ENCODE measurements around the gene PGP. TPM values are rescaled to one million over a fixed set of nuclear protein-coding genes. Genes with fewer than 3 reads are reported as not detected.

Gene PGP
- total and polyA plus RNA-seq, 2 of the 4 experiments (the other 2 are of a cell fraction) = 4.1 to 9.4 TPM

DNA sequence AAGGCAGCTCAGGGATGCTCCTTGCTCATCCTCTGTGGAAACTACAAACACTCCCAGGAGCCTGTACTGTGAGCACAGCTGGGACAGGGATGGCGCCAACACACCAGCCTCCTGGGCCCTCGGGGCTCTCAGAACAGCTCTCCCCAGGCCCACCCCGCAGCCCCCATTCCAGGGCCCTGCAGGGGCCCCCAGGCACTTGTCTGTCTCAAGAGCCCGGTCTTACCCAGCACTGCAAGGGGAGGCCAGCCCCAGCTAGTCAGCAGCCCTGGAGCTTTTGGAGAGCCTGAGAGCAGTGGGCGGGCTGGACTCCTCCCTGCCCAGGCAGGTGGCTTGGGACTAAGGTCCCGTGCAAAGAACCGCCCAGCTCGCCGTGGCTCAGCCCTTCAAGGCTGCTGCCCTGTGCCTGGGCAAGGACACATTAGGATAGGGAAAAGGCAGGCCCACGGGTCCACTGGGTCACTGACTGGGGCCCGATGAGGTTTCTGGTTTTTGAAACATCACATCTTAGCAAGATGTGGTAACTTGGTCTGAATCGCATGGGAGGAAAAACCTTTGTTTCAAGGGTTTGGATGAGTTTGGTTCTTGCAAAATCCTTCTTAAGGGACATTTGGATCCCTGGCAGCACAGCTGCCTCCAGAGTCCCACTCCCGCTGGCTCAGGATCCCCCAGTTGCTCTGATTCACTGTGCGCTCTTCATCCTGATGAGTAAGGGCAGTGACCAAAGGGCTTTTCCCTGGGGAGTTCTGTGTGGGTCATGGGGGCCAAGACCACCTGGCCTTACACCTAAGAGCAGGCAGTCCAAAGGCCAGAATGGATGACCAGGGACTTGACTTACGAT is 24.4 kb upstream of the PGP start:
- Histone ChIP-seq H4K91ac (ENCODE audit: insufficient read depth, low read depth, low read length) (no peak overlapping the region), H2BK20ac (ENCODE audit: low read depth, low read length) (no peak overlapping the region), H3K36me3 (ENCODE audit: control insufficient read depth, insufficient read depth, low read length) (peaks cover 40% of the 10 kb centered on the region), H3K14ac (replicated peaks; ENCODE audit: low read depth, low read length) (no peak overlapping the region), H3K56ac (ENCODE audit: extremely low read depth, insufficient read depth, low read length) (no peak overlapping the region), H3K79me1 (ENCODE audit: low read depth in 1 of 2, low read length in 2 of 2) (0 out of 4 replicates have a peak, but pooled peaks cover 0 to 2% of the 10 kb centered on the region in 2 experiments), H4K20me1 (ENCODE audit: insufficient read depth, low read length) (peaks cover 14% of the 10 kb centered on the region), H2BK15ac (ENCODE audit: low read depth, low read length) (no peak overlapping the region), H3K23ac (ENCODE audit: low read depth, low read length) (no peak overlapping the region), H3K4me3 (ENCODE audit: insufficient read depth, low read depth, low read length) (no peak overlapping the region), H4K5ac (ENCODE audit: low read depth, low read length) (no peak overlapping the region), H2AK9ac (replicated peaks; ENCODE audit: low read depth, low read length, poor library complexity) (no peak overlapping the region), H3K27ac (ENCODE audit: insufficient read depth, low read length) (no peak overlapping the region), H3K9ac (ENCODE audit: low read depth, low read length) (no peak overlapping the region), H3K9me1 (ENCODE audit: insufficient read depth, low read length) (no peaks in the 10 kb centered on the region), H3K4me2 (ENCODE audit: low read depth, low read length) (no peak overlapping the region), H2BK120ac (ENCODE audit: low read depth, low read length) (no peak overlapping the region), H3K18ac (ENCODE audit: low read depth, low read length) (no peak overlapping the region), H4K8ac (ENCODE audit: low read depth in 2 of 2, low read length in 2 of 2) (no peak overlapping the region), H2AK5ac (ENCODE audit: low read depth, low read length) (no peak overlapping the region), H2AFZ (replicated peaks; ENCODE audit: low read length, poor library complexity) (no peak overlapping the region), H3K27me3 (ENCODE audit: control insufficient read depth, insufficient read depth, low read length) (peaks cover 9% of the 10 kb centered on the region), H3K4ac (ENCODE audit: low read depth, low read length) (no peak overlapping the region), H3K9me3 (ENCODE audit: control insufficient read depth, insufficient read depth, low read length) (no peaks in the 10 kb centered on the region), H2BK5ac (ENCODE audit: low read depth, low read length, poor library complexity, severe bottlenecking) (no peak overlapping the region), H3K4me1 (ENCODE audit: control insufficient read depth, insufficient read depth, low read length) (peaks cover 5% of the 10 kb centered on the region; the same call in 1 of the 2 replicates)
- dilution Hi-C loops (cut with HindIII; ENCODE audit: low sequenced_read_pairs, unreplicated experiment) (no loop called here), in situ Hi-C loops (cut with MboI; ENCODE audit: low sequenced_read_pairs) (no loop called here), intact Hi-C loops (cut with micrococcal nuclease) (no loop called here)
- ATAC-seq (ENCODE audit: low read depth) (no peak; the same call in 1 of the 2 replicates), DNase-seq (no peak)
- ChIA-PET POLR2A (ENCODE audit: unreplicated experiment) (interaction anchor here (0.6 kb wide), 1 partner anchor 13 kb away, joined by 10 read pairs; no protein-coding TSS in a partner anchor), CTCF (interaction anchor here (1.1 kb wide), 1 partner anchor 12 kb away, joined by 3 read pairs; the partner anchor contains the start of gene ECI1)
- 60% methylated on average over 7 of the region's 15 CpGs; no CpG with 5 or more reads in 1 of the 2 experiments for WGBS, 2 experiments (ENCODE audit: extremely low coverage in 2 of 2, insufficient read length in 1 of 2)
- no TSS peak for BruUV-seq (replicated peaks)
- TF ChIP-seq BHLHE40 (IDR thresholded peaks at IDR 0.05; ENCODE audit: low read depth, low read length) = no peak
- TF ChIP-seq CHD1 (IDR thresholded peaks at IDR 0.05; ENCODE audit: low read depth, low read length) = no peak
- TF ChIP-seq, protein P1, sequence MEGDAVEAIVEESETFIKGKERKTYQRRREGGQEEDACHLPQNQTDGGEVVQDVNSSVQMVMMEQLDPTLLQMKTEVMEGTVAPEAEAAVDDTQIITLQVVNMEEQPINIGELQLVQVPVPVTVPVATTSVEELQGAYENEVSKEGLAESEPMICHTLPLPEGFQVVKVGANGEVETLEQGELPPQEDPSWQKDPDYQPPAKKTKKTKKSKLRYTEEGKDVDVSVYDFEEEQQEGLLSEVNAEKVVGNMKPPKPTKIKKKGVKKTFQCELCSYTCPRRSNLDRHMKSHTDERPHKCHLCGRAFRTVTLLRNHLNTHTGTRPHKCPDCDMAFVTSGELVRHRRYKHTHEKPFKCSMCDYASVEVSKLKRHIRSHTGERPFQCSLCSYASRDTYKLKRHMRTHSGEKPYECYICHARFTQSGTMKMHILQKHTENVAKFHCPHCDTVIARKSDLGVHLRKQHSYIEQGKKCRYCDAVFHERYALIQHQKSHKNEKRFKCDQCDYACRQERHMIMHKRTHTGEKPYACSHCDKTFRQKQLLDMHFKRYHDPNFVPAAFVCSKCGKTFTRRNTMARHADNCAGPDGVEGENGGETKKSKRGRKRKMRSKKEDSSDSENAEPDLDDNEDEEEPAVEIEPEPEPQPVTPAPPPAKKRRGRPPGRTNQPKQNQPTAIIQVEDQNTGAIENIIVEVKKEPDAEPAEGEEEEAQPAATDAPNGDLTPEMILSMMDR (conservative IDR thresholded peaks at IDR 0.05; ENCODE audit: low read depth, low read length) = no peak
- TF ChIP-seq, protein P2, sequence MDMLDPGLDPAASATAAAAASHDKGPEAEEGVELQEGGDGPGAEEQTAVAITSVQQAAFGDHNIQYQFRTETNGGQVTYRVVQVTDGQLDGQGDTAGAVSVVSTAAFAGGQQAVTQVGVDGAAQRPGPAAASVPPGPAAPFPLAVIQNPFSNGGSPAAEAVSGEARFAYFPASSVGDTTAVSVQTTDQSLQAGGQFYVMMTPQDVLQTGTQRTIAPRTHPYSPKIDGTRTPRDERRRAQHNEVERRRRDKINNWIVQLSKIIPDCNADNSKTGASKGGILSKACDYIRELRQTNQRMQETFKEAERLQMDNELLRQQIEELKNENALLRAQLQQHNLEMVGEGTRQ (IDR thresholded peaks at IDR 0.05; ENCODE audit: low read depth, low read length) = no peak
- no peak for TF ChIP-seq MAZ (IDR thresholded peaks at IDR 0.05; ENCODE audit: borderline replicate concordance, low read depth, low read length)
- no peak for TF ChIP-seq MXI1 (IDR thresholded peaks at IDR 0.05; ENCODE audit: borderline replicate concordance, low read depth, low read length)
- no peak for TF ChIP-seq CEBPB (IDR thresholded peaks at IDR 0.05; ENCODE audit: low read depth, low read length)
- TF ChIP-seq, protein P3, sequence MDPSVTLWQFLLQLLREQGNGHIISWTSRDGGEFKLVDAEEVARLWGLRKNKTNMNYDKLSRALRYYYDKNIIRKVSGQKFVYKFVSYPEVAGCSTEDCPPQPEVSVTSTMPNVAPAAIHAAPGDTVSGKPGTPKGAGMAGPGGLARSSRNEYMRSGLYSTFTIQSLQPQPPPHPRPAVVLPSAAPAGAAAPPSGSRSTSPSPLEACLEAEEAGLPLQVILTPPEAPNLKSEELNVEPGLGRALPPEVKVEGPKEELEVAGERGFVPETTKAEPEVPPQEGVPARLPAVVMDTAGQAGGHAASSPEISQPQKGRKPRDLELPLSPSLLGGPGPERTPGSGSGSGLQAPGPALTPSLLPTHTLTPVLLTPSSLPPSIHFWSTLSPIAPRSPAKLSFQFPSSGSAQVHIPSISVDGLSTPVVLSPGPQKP (IDR thresholded peaks at IDR 0.05; ENCODE audit: borderline replicate concordance, low read depth, low read length) = no peak
- no peak for TF ChIP-seq RFX5 (IDR thresholded peaks at IDR 0.05; ENCODE audit: low read depth, low read length)
- TF ChIP-seq RAD21 (IDR thresholded peaks at IDR 0.05; ENCODE audit: low read length) = no peak
- no peak for TF ChIP-seq RCOR1 (IDR thresholded peaks at IDR 0.05; ENCODE audit: insufficient replicate concordance, low read length)
- no peak for TF ChIP-seq SMC3 (IDR thresholded peaks at IDR 0.05; ENCODE audit: low read depth, low read length)
- TF ChIP-seq FOS (IDR thresholded peaks at IDR 0.05; ENCODE audit: low read depth, low read length) = no peak
- no peak for TF ChIP-seq POLR2A (IDR thresholded peaks at IDR 0.05; ENCODE audit: low read depth, low read length)
